SK-N-SH (cell line): ENCODE results near the gene TBCE. TPM values are rescaled to one million over a fixed set of nuclear protein-coding genes. Genes with fewer than 3 reads are reported as not detected.

Experiments used
- CTCF ChIA-PET: fragments of 300-600, 350-600 bp; formaldehyde crosslinking; extraction: SDS; loops from one replicate; lab custom pipeline; 2021; lab: Yijun Ruan, JAX
- POLR2A ChIA-PET: fragments of 350-600 bp; sonication (Branson Sonifier 250); formaldehyde crosslinking; extraction: SDS; loops from one replicate; lab custom pipeline; 2020; ENCODE audit warnings: antibody characterized with exemption, inconsistent platforms; lab: Yijun Ruan, JAX
- DNase-seq: peaks from one replicate; pipeline ENCODE4 v3.0.0; 2012
- H2AFZ ChIP-seq: fragments of 200-600 bp; sonication (generic); 2 replicates; pipeline ENCODE4 v1.8.1; 2016; ENCODE audit warnings: antibody characterized with exemption, mild to moderate bottlenecking, low read depth
- H3F3A ChIP-seq: fragments of 200-600 bp; sonication (generic); replicated peaks from 2 replicates; pipeline ENCODE3; 2016; ENCODE audit warnings: antibody characterized with exemption, mild to moderate bottlenecking; ENCODE audit not compliant: insufficient read depth
- H3K27ac ChIP-seq, 2 experiments: fragments of 200-500 bp in 1 of 2; fragments of 200-600 bp in 1 of 2; sonication (Bioruptor generic) in 1 of 2; sonication (generic), shearing (Covaris generic) in 1 of 2; 2 replicates each; pipeline versions ENCODE4 v1.5.1 to v1.6.1; 2014 to 2016; ENCODE audit warnings: low read depth in 2 of 2, inconsistent platforms in 1 of 2, low read length in 1 of 2, mild to moderate bottlenecking in 1 of 2, mixed read lengths in 1 of 2
- H3K27me3 ChIP-seq: fragments of 200-600 bp; sonication (generic), shearing (Covaris generic); 2 replicates; pipeline ENCODE4 v1.6.1; 2016; ENCODE audit warnings: mixed run types; ENCODE audit not compliant: insufficient read depth
- H3K36me3 ChIP-seq, 2 experiments: fragments of 200-500 bp in 1 of 2; fragments of 200-600 bp in 1 of 2; sonication (Bioruptor generic) in 1 of 2; sonication (generic) in 1 of 2; replicated peaks in 1 of 2; 2 replicates each; pipeline versions ENCODE3 to v1.5.1; 2014 to 2016; ENCODE audit warnings: low read length in 1 of 2, mild to moderate bottlenecking in 1 of 2; ENCODE audit not compliant: insufficient read depth in 2 of 2, control insufficient read depth in 1 of 2
- H3K4me1 ChIP-seq, 2 experiments: fragments of 200-500 bp in 1 of 2; fragments of 200-600 bp in 1 of 2; sonication (Bioruptor generic) in 1 of 2; sonication (generic), shearing (Covaris generic) in 1 of 2; 2 replicates each; pipeline versions ENCODE4 v1.5.1 to v1.6.1; 2014 to 2016; ENCODE audit warnings: low read depth in 1 of 2, low read length in 1 of 2, mixed run types in 1 of 2; ENCODE audit not compliant: insufficient read depth in 2 of 2, control insufficient read depth in 1 of 2
- H3K4me2 ChIP-seq: fragments of 200-600 bp; sonication (generic), shearing (Covaris generic); 2 replicates; pipeline ENCODE4 v1.6.1; 2017; ENCODE audit warnings: mixed run types
- H3K4me3 ChIP-seq, 2 experiments: fragments of 200-500 bp in 1 of 2; fragments of 200-600 bp in 1 of 2; sonication (Bioruptor generic) in 1 of 2; sonication (generic), shearing (Covaris generic) in 1 of 2; 2 replicates each; pipeline versions ENCODE4 v1.5.1 to v1.8.1; 2014 to 2016; ENCODE audit warnings: low read depth in 2 of 2, inconsistent platforms in 1 of 2, low read length in 1 of 2, mild to moderate bottlenecking in 1 of 2, mixed read lengths in 1 of 2, moderate library complexity in 1 of 2
- H3K79me2 ChIP-seq: fragments of 200-600 bp; sonication (generic); 2 replicates; pipeline ENCODE4 v1.8.1; 2017; ENCODE audit warnings: mild to moderate bottlenecking; ENCODE audit not compliant: insufficient read depth
- H3K9ac ChIP-seq: fragments of 200-600 bp; sonication (generic); 2 replicates; pipeline ENCODE4 v1.6.1; 2017; ENCODE audit warnings: mixed run types
- H3K9me2 ChIP-seq: fragments of 200-600 bp; sonication (generic); 2 replicates; pipeline ENCODE4 v1.6.1; 2017; ENCODE audit warnings: mixed run types
- H3K9me3 ChIP-seq: fragments of 200-600 bp; sonication (generic); 2 replicates; pipeline ENCODE4 v1.6.1; 2017; ENCODE audit warnings: mixed run types, mild to moderate bottlenecking, moderate library complexity
- H4K20me1 ChIP-seq: fragments of 200-600 bp; sonication (generic); 2 replicates; pipeline ENCODE4 v1.6.1; 2017; ENCODE audit warnings: mild to moderate bottlenecking, mixed run types; ENCODE audit not compliant: insufficient read depth
- EP300 ChIP-seq, 2 experiments: IDR thresholded peaks; 2 replicates each; pipeline versions ENCODE4 v1.4.0 to v1.6.1; 2012; ENCODE audit warnings: borderline replicate concordance in 1 of 2, low read depth in 1 of 2, low read length in 1 of 2
- EZH2phosphoT487 ChIP-seq: fragments of 200-600 bp; sonication (generic); IDR thresholded peaks from 2 replicates; pipeline ENCODE4 v1.6.1; 2017; ENCODE audit warnings: low read depth, mixed run types, mild to moderate bottlenecking, antibody characterized with exemption, moderate library complexity, borderline replicate concordance
- FOSL2 ChIP-seq: IDR thresholded peaks from 2 replicates; pipeline ENCODE4 v1.4.0; 2012; ENCODE audit warnings: low read depth, mild to moderate bottlenecking, moderate library complexity, borderline replicate concordance
- FOXJ3 ChIP-seq: sonication (generic); formaldehyde crosslinking; IDR thresholded peaks from 2 replicates; pipeline ENCODE4 v1.5.1; 2020; ENCODE audit warnings: mild to moderate bottlenecking, missing genetic modification reagents
- GATA2 ChIP-seq: sonication (generic); formaldehyde crosslinking; IDR thresholded peaks from 2 replicates; pipeline ENCODE4 v1.5.0; 2020; ENCODE audit warnings: mild to moderate bottlenecking, missing genetic modification reagents
- JUND ChIP-seq: IDR thresholded peaks from 2 replicates; pipeline ENCODE4 v1.4.0; 2012
- MEF2A ChIP-seq: IDR thresholded peaks from 2 replicates; pipeline ENCODE4 v1.4.0; 2012; ENCODE audit warnings: low read depth, borderline replicate concordance
- NRF1 ChIP-seq: IDR thresholded peaks from 2 replicates; pipeline ENCODE4 v1.6.1; 2012; ENCODE audit warnings: low read depth, mild to moderate bottlenecking, low read length
- POLR2AphosphoS5 ChIP-seq: IDR thresholded peaks from 2 replicates; pipeline ENCODE4 v1.6.1; 2012; ENCODE audit warnings: low read depth, low read length
- RAD21 ChIP-seq: IDR thresholded peaks from 2 replicates; pipeline ENCODE4 v1.6.1; 2012; ENCODE audit warnings: mild to moderate bottlenecking, low read length
- RCOR1 ChIP-seq: fragments of 150-350 bp; IDR thresholded peaks from 2 replicates; pipeline ENCODE4 v1.6.1; 2017; ENCODE audit warnings: antibody characterized with exemption, low read length
- RXRA ChIP-seq: IDR thresholded peaks from 2 replicates; pipeline ENCODE4 v1.4.0; 2012; ENCODE audit warnings: low read depth, mild to moderate bottlenecking, borderline replicate concordance
- SIN3A ChIP-seq: IDR thresholded peaks from 2 replicates; pipeline ENCODE4 v1.6.1; 2012; ENCODE audit warnings: low read depth, mild to moderate bottlenecking, low read length, moderate library complexity, borderline replicate concordance
- SMC3 ChIP-seq: IDR thresholded peaks from 2 replicates; pipeline ENCODE4 v1.6.1; 2012; ENCODE audit warnings: low read depth, low read length, improper control_type of control experiment
- TEAD4 ChIP-seq: IDR thresholded peaks from 2 replicates; pipeline ENCODE4 v1.4.0; 2012; ENCODE audit warnings: mild to moderate bottlenecking, borderline replicate concordance; ENCODE audit not compliant: insufficient read depth
- YY1 ChIP-seq: IDR thresholded peaks from 2 replicates; pipeline ENCODE4 v1.4.0; 2012; ENCODE audit warnings: low read depth, mild to moderate bottlenecking
- WGBS: methylation state at CpG from one replicate; pipeline ENCODE4 v1.1.6; 2017; ENCODE audit warnings: low lambda C conversion rate; 5-methylcytosine and 5-hydroxymethylcytosine counted together
- polyA plus RNA-seq, 3 experiments: library from polyadenylated mRNA; depleted of rRNA; stranded (reverse); fragments of >200 nt; gene quantifications; 2 replicates each; pipeline ENCODE4 v1.2.3, GENCODE V29; 2012
- TF ChIP-seq, protein P1 (sequence below): IDR thresholded peaks from 2 replicates; pipeline ENCODE4 v1.6.1; 2012; ENCODE audit warnings: mild to moderate bottlenecking, low read depth, low read length, moderate library complexity
- TF ChIP-seq, protein P2 (sequence below): fragments of 150-350 bp; IDR thresholded peaks from 2 replicates; pipeline ENCODE4 v1.6.1; 2016; ENCODE audit warnings: mild to moderate bottlenecking, low read depth, low read length
- TF ChIP-seq, protein P3 (sequence below): IDR thresholded peaks from 2 replicates; pipeline ENCODE4; 2012
- TF ChIP-seq, protein P4 (sequence below): fragments of 150-350 bp; IDR thresholded peaks from 2 replicates; pipeline ENCODE4 v1.6.1; 2017; ENCODE audit warnings: antibody characterized with exemption, low read length, low read depth, borderline replicate concordance
- TF ChIP-seq, protein P5 (sequence below): fragments of 200-600 bp; sonication (generic); IDR thresholded peaks from 2 replicates; pipeline ENCODE4 v1.6.1; 2017; ENCODE audit warnings: antibody characterized with exemption, mild to moderate bottlenecking, moderate library complexity
- TF ChIP-seq, protein P6 (sequence below): IDR thresholded peaks from 2 replicates; pipeline ENCODE4 v1.4.0; 2012; ENCODE audit warnings: low read depth, borderline replicate concordance

The TBCE gene
- polyA plus RNA-seq, 1 of the 3 experiments (the other 2 are of a cell fraction): 18.3 TPM

DNA sequence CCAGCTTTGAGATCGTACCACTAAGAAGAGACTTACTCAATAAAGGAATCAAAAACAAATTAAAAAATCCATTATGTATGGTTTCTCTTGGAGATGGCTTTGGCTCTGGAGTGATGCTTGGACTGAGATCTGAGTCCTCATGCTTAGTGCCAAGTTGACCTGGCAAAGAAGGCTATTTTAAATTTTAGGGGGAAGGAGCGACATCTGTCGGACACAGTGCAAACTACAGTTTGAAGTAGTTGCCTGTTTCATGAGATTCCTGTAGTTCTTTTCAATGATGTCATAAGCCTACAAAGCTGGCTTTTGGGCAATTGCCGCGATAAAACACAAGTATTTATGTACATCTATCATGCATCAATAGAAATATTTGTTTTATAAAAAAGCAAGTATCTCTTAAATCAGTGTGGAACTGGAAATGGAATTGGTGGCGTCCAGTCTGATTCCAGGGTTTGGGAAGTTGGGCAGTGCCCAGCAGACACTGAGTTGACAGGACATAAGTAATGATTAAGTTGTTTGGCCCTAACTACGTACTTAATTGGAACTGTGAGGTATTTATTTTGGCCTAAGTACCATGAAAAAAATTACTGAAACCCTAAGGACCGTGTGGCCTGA lies 50.0 kb downstream of the TBCE start:
- Histone ChIP-seq H3K4me2 (no peak overlapping the region), H3K27me3 (no peaks in the 10 kb centered on the region), H3K9me2 (no peaks in the 10 kb centered on the region), H4K20me1 (peaks cover 4% of the 10 kb centered on the region; the same call in 1 of the 2 replicates), H3K9ac (no peak overlapping the region), H3K27ac (no peak overlapping the region), H3K4me3 (no peak overlapping the region; a peak in 1 of 4 replicates), H2AFZ (no peak overlapping the region), H3K79me2 (peaks cover 58% of the 10 kb centered on the region), H3K4me1 (peaks cover 0 to 7% of the 10 kb centered on the region in 2 experiments; a peak in 2 of 4 replicates), H3K9me3 (no peaks in the 10 kb centered on the region), H3F3A (peaks cover 11% of the 10 kb centered on the region), H3K36me3 (peaks cover 9 to 11% of the 10 kb centered on the region in 2 experiments)
- CTCF ChIA-PET: interaction anchor here (0.6 to 3.7 kb wide), 49 partner anchors 9 to 1634 kb away, joined by 3 to 35 read pairs (median 4); partner anchors contain the start of genes ARID4B, B3GALNT2, GGPS1 and LYST
- POLR2A ChIA-PET: no interaction called here
- WGBS: 35% methylated on average over 8 of the region's 8 CpGs
- peak; percentile 75 for DNase-seq
- TF ChIP-seq NRF1 (no peak), FOSL2 (no peak), JUND (no peak), RCOR1 (no peak), FOXJ3 (CRISPR knock-in tag) (no peak), TEAD4 (no peak), POLR2AphosphoS5 (no peak), EZH2phosphoT487 (no peak), SMC3 (peak; percentile 78), SIN3A (no peak), RAD21 (peak; percentile 86), EP300 (IDR thresholded peaks at IDR 0.05; ENCODE audit: borderline replicate concordance in 1 of 2, low read depth in 1 of 2, low read length in 1 of 2) (no peak), MEF2A (no peak), GATA2 (no peak), YY1 (no peak), RXRA (no peak)
- TF ChIP-seq, protein P1, sequence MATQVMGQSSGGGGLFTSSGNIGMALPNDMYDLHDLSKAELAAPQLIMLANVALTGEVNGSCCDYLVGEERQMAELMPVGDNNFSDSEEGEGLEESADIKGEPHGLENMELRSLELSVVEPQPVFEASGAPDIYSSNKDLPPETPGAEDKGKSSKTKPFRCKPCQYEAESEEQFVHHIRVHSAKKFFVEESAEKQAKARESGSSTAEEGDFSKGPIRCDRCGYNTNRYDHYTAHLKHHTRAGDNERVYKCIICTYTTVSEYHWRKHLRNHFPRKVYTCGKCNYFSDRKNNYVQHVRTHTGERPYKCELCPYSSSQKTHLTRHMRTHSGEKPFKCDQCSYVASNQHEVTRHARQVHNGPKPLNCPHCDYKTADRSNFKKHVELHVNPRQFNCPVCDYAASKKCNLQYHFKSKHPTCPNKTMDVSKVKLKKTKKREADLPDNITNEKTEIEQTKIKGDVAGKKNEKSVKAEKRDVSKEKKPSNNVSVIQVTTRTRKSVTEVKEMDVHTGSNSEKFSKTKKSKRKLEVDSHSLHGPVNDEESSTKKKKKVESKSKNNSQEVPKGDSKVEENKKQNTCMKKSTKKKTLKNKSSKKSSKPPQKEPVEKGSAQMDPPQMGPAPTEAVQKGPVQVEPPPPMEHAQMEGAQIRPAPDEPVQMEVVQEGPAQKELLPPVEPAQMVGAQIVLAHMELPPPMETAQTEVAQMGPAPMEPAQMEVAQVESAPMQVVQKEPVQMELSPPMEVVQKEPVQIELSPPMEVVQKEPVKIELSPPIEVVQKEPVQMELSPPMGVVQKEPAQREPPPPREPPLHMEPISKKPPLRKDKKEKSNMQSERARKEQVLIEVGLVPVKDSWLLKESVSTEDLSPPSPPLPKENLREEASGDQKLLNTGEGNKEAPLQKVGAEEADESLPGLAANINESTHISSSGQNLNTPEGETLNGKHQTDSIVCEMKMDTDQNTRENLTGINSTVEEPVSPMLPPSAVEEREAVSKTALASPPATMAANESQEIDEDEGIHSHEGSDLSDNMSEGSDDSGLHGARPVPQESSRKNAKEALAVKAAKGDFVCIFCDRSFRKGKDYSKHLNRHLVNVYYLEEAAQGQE: no peak
- TF ChIP-seq, protein P2, sequence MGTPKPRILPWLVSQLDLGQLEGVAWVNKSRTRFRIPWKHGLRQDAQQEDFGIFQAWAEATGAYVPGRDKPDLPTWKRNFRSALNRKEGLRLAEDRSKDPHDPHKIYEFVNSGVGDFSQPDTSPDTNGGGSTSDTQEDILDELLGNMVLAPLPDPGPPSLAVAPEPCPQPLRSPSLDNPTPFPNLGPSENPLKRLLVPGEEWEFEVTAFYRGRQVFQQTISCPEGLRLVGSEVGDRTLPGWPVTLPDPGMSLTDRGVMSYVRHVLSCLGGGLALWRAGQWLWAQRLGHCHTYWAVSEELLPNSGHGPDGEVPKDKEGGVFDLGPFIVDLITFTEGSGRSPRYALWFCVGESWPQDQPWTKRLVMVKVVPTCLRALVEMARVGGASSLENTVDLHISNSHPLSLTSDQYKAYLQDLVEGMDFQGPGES: no peak
- TF ChIP-seq, protein P3, sequence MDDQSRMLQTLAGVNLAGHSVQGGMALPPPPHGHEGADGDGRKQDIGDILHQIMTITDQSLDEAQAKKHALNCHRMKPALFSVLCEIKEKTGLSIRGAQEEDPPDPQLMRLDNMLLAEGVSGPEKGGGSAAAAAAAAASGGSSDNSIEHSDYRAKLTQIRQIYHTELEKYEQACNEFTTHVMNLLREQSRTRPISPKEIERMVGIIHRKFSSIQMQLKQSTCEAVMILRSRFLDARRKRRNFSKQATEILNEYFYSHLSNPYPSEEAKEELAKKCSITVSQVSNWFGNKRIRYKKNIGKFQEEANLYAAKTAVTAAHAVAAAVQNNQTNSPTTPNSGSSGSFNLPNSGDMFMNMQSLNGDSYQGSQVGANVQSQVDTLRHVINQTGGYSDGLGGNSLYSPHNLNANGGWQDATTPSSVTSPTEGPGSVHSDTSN: no peak
- TF ChIP-seq, protein P4, sequence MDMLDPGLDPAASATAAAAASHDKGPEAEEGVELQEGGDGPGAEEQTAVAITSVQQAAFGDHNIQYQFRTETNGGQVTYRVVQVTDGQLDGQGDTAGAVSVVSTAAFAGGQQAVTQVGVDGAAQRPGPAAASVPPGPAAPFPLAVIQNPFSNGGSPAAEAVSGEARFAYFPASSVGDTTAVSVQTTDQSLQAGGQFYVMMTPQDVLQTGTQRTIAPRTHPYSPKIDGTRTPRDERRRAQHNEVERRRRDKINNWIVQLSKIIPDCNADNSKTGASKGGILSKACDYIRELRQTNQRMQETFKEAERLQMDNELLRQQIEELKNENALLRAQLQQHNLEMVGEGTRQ: no peak
- TF ChIP-seq, protein P5, sequence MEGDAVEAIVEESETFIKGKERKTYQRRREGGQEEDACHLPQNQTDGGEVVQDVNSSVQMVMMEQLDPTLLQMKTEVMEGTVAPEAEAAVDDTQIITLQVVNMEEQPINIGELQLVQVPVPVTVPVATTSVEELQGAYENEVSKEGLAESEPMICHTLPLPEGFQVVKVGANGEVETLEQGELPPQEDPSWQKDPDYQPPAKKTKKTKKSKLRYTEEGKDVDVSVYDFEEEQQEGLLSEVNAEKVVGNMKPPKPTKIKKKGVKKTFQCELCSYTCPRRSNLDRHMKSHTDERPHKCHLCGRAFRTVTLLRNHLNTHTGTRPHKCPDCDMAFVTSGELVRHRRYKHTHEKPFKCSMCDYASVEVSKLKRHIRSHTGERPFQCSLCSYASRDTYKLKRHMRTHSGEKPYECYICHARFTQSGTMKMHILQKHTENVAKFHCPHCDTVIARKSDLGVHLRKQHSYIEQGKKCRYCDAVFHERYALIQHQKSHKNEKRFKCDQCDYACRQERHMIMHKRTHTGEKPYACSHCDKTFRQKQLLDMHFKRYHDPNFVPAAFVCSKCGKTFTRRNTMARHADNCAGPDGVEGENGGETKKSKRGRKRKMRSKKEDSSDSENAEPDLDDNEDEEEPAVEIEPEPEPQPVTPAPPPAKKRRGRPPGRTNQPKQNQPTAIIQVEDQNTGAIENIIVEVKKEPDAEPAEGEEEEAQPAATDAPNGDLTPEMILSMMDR: peak; percentile 93
- TF ChIP-seq, protein P6, sequence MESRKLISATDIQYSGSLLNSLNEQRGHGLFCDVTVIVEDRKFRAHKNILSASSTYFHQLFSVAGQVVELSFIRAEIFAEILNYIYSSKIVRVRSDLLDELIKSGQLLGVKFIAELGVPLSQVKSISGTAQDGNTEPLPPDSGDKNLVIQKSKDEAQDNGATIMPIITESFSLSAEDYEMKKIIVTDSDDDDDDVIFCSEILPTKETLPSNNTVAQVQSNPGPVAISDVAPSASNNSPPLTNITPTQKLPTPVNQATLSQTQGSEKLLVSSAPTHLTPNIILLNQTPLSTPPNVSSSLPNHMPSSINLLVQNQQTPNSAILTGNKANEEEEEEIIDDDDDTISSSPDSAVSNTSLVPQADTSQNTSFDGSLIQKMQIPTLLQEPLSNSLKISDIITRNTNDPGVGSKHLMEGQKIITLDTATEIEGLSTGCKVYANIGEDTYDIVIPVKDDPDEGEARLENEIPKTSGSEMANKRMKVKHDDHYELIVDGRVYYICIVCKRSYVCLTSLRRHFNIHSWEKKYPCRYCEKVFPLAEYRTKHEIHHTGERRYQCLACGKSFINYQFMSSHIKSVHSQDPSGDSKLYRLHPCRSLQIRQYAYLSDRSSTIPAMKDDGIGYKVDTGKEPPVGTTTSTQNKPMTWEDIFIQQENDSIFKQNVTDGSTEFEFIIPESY: no peak
